HL-60 (cell line): ENCODE data around the gene DENND4A.

ENCODE experiments used
- DNase-seq, 2 experiments: peaks; one replicate each; pipeline ENCODE4 v3.0.0-alpha.2; 2010 to 2020; ENCODE audit warnings: low read depth in 1 of 2, low spot score in 1 of 2
- H3K27ac ChIP-seq: fragments of 250-450 bp; sonication (Bioruptor Pico); replicated peaks from 2 replicates; pipeline ENCODE4 v1.5.1; 2020; ENCODE audit warnings: mild to moderate bottlenecking, moderate library complexity
- H3K27me3 ChIP-seq: fragments of 250-450 bp; sonication (Bioruptor Pico); 2 replicates; pipeline ENCODE4 v1.5.1; 2021; ENCODE audit warnings: mild to moderate bottlenecking, moderate library complexity; ENCODE audit not compliant: insufficient read depth, poor library complexity, severe bottlenecking
- H3K4me3 ChIP-seq: replicated peaks from 2 replicates; pipeline ENCODE4 v1.5.1; 2011; ENCODE audit warnings: mild to moderate bottlenecking, control low read depth, low read length; ENCODE audit not compliant: insufficient read depth
- CTCF ChIP-seq: IDR thresholded peaks from one replicate; pipeline ENCODE4 v1.5.1; 2011; ENCODE audit warnings: low read length, control low read depth, inconsistent platforms; ENCODE audit not compliant: insufficient read depth
- GABPA ChIP-seq: IDR thresholded peaks from 2 replicates; pipeline ENCODE4 v1.6.1; 2012; ENCODE audit warnings: low read depth
- POLR2AphosphoS5 ChIP-seq: IDR thresholded peaks from 2 replicates; pipeline ENCODE4 v1.6.1; 2012; ENCODE audit warnings: low read depth
- REST ChIP-seq: IDR thresholded peaks from 2 replicates; pipeline ENCODE4 v1.6.1; 2012; ENCODE audit warnings: low read depth; ENCODE audit not compliant: insufficient replicate concordance
- SPI1 ChIP-seq: IDR thresholded peaks from 2 replicates; pipeline ENCODE4 v1.6.1; 2012; ENCODE audit warnings: low read depth, mild to moderate bottlenecking, borderline replicate concordance

The DENND4A gene

DNA sequence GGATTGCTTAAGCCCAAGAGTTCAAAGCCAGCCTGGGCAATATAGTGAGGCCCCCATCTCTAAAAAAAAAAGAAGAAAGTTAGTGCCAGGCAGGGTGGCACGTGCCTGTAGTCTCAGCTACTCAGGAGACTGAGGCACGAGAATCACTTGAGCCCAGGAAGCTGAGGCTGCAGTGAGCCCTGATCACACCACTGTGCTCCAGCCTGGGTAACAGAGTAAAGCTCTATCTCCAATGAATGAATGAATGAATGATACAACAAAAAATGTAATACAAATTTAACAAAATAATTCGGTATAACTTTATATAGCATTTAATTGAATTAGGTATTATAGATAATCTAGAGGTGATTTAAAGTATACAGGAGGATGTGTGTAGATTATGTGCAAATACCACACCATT, 29.7 kb downstream of the DENND4A start:
- H3K27me3 ChIP-seq: no peaks in the 10 kb centered on the region
- DNase-seq: no peak
- TF ChIP-seq CTCF: no peak
- no peak for TF ChIP-seq POLR2AphosphoS5
- TF ChIP-seq SPI1: no peak
- no peak for TF ChIP-seq GABPA
- no peak for TF ChIP-seq REST
- H3K4me3 ChIP-seq: no peak overlapping the region
- H3K27ac ChIP-seq: no peak overlapping the region

DNA sequence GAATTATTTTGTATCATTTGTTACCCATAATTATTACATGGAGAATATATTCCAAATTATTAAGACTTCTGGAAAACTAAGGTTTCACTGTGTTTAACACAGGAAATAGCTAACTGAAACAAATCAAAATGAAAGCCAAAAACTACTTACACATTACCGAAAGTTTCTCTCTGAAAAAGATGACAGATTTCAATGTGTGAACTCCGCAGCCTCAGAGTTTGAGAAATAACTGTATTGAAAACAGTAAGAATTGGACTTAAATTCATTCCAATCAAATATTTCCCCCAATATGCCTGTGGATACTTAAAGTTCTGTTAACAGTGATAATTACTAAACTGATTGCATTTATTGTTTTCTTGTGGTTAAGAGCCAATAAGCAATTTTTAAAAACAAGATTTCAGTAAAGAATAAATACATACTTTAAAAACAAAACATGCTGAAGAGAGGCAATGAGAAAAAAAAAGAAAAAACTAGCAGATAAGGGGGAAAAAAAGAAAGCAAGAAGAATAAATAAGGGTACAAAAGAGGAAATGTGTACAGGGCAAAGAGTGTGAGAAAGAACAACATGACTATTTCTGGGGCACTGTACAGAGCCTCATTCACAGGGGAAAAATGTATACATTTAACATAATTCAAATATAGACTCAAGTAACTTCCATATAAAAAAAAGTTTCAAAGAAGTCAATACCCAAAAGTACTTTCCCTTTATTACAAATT, 30.7 kb downstream of the DENND4A start:
- H3K27me3 ChIP-seq: no peaks in the 10 kb centered on the region
- TF ChIP-seq POLR2AphosphoS5 (no peak), REST (no peak), GABPA (no peak), CTCF (no peak), SPI1 (no peak)
- DNase-seq: no peak
- no peak overlapping the region for H3K27ac ChIP-seq
- H3K4me3 ChIP-seq: no peak overlapping the region

DNA sequence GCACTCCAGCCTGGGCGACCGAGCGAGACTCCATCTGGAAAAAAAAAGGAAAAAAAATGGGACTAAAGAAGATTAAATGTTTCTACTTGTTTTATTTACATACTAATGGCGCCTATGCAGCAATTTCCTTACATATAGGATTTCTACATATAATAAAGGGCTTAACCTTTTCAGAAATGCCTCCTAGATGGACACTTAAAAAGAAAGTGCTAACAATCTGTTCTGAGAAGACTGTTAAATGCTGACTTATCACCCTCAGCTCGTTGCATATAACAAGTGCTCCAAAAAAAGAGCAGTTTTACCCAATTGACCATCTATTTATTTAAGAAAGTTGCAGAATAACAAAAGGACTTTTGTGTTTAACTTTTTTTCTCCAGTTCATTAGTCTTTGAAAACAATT, 32.7 kb downstream of the DENND4A start:
- H3K27ac ChIP-seq: no peak overlapping the region
- H3K27me3 ChIP-seq: no peaks in the 10 kb centered on the region
- no peak overlapping the region for H3K4me3 ChIP-seq
- TF ChIP-seq POLR2AphosphoS5: no peak
- no peak for TF ChIP-seq GABPA
- TF ChIP-seq CTCF: no peak
- TF ChIP-seq SPI1: no peak
- TF ChIP-seq REST: no peak
- no peak for DNase-seq
